KMS-11 (cell line): ENCODE results near the gene CYB5RL.

Experiments
- H2AFZ ChIP-seq: fragments of 200-600 bp; sonication (generic); 2 replicates; pipeline ENCODE4 v1.6.1; 2016; ENCODE audit warnings: antibody characterized with exemption, mixed run types, low read depth
- H3K27ac ChIP-seq: fragments of 200-600 bp; sonication (generic); 2 replicates; pipeline ENCODE4 v1.6.1; 2016; ENCODE audit warnings: mild to moderate bottlenecking, mixed run types
- H3K27me3 ChIP-seq: fragments of 200-600 bp; sonication (generic); 2 replicates; pipeline ENCODE4 v1.6.1; 2017; ENCODE audit warnings: mild to moderate bottlenecking, low read depth, mixed run types, moderate library complexity; ENCODE audit not compliant: insufficient read depth
- H3K36me3 ChIP-seq: fragments of 200-600 bp; sonication (generic); 2 replicates; pipeline ENCODE4 v1.6.1; 2017; ENCODE audit warnings: mild to moderate bottlenecking, mixed run types; ENCODE audit not compliant: insufficient read depth
- H3K4me1 ChIP-seq: fragments of 200-600 bp; sonication (generic); 2 replicates; pipeline ENCODE4 v1.6.1; 2016; ENCODE audit warnings: mild to moderate bottlenecking, low read depth, mixed run types; ENCODE audit not compliant: poor library complexity, severe bottlenecking
- H3K4me2 ChIP-seq: fragments of 200-600 bp; sonication (generic); 2 replicates; pipeline ENCODE4 v1.7.0; 2016; ENCODE audit warnings: mild to moderate bottlenecking, mixed run types
- H3K4me3 ChIP-seq: fragments of 200-600 bp; sonication (generic); IDR thresholded peaks from 2 replicates; pipeline ENCODE4 v1.6.1; 2017; ENCODE audit warnings: low read depth, low read length, mixed read lengths; ENCODE audit not compliant: insufficient read depth
- H3K79me2 ChIP-seq: fragments of 200-600 bp; sonication (generic); 2 replicates; pipeline ENCODE4 v1.6.1; 2016; ENCODE audit warnings: low read depth, mixed run types; ENCODE audit not compliant: insufficient read depth
- H3K9ac ChIP-seq: fragments of 200-600 bp; sonication (generic); 2 replicates; pipeline ENCODE4 v1.6.1; 2016; ENCODE audit warnings: mild to moderate bottlenecking, mixed run types
- H4K20me1 ChIP-seq: fragments of 200-600 bp; sonication (generic); 2 replicates; pipeline ENCODE4 v1.6.1; 2016; ENCODE audit warnings: mild to moderate bottlenecking, mixed run types; ENCODE audit not compliant: insufficient read depth
- TF ChIP-seq, protein P1 (sequence below): fragments of 200-600 bp; sonication (generic); conservative IDR thresholded peaks from 2 replicates; pipeline ENCODE4 v1.6.1; 2017; ENCODE audit warnings: low read depth, mild to moderate bottlenecking, antibody characterized with exemption, low read length, moderate library complexity, mixed read lengths

CYB5RL gene

DNA sequence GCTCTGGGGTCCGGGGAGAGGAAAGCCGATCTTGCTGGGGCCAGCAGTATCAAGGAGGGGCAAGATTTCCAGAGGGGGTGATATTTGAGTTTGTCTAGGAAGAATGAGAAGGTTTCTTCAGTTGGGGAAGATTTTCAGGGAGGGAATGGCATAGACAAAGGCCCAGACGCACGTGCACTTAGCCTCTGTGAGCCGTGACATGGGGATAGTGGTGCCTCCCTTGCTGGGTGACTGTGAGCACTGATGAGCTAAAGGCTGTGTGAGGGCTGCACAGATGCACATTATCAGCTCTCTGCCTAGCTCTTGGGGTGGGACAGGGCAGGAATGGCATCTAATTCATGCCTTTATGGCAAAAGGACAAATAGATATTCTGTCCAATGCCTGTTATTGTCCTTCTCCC lies 48.8 kb downstream of the CYB5RL start:
- Histone ChIP-seq H3K79me2 (no peaks in the 10 kb centered on the region), H4K20me1 (no peaks in the 10 kb centered on the region), H3K36me3 (no peaks in the 10 kb centered on the region), H3K4me2 (no peak overlapping the region), H3K27me3 (no peaks in the 10 kb centered on the region), H3K27ac (no peak overlapping the region), H3K4me1 (no peaks in the 10 kb centered on the region), H2AFZ (no peak overlapping the region), H3K9ac (no peak overlapping the region), H3K4me3 (no peak overlapping the region)
- TF ChIP-seq, protein P1, sequence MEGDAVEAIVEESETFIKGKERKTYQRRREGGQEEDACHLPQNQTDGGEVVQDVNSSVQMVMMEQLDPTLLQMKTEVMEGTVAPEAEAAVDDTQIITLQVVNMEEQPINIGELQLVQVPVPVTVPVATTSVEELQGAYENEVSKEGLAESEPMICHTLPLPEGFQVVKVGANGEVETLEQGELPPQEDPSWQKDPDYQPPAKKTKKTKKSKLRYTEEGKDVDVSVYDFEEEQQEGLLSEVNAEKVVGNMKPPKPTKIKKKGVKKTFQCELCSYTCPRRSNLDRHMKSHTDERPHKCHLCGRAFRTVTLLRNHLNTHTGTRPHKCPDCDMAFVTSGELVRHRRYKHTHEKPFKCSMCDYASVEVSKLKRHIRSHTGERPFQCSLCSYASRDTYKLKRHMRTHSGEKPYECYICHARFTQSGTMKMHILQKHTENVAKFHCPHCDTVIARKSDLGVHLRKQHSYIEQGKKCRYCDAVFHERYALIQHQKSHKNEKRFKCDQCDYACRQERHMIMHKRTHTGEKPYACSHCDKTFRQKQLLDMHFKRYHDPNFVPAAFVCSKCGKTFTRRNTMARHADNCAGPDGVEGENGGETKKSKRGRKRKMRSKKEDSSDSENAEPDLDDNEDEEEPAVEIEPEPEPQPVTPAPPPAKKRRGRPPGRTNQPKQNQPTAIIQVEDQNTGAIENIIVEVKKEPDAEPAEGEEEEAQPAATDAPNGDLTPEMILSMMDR = no peak
